ENCODE results near the gene CELA2A.

The CELA2A gene

GRCh38 chr1:15456313-15456954 is at the start of gene CELA2A:
Gene CELA2A (plus strand): TSS chr1:15456732. CDS start chr1:15456754, 22 bp downstream.
- DNase-seq: no peak

GRCh38 chr1:15407580-15407979 is 49.0 kb upstream of the CELA2A start:
- DNase-seq: peak in 2 of 14 donors; percentile 25 to 49

- DNase-seq: no peak
These were observed 47.6 kb upstream of the CELA2A start for GRCh38 chr1:15408890-15409387.

GRCh38 chr1:15409388-15410222 is 46.9 kb upstream of the CELA2A start, which contains the start of gene EFHD2:
Gene EFHD2 (plus strand): TSS chr1:15409888. CDS start chr1:15409972, 84 bp downstream.
- DNase-seq: peak in 11 of 14 donors; percentile 16 to 74 (median 52)

- no peak for DNase-seq
These were observed 46.2 kb upstream of the CELA2A start for GRCh38 chr1:15410223-15410883.

GRCh38 chr1:15410884-15411245 is 45.7 kb upstream of the CELA2A start:
- no peak for DNase-seq

- peak in 8 of 14 donors; percentile 10 to 61 (median 40) for DNase-seq
These were observed 44.9 kb upstream of the CELA2A start for GRCh38 chr1:15411593-15412137.

GRCh38 chr1:15412175-15412800 is 44.2 kb upstream of the CELA2A start:
- peak in 1 of 14 donors; percentile 43 for DNase-seq

GRCh38 chr1:15412843-15413242 is 43.7 kb upstream of the CELA2A start:
- peak in 6 of 14 donors; percentile 19 to 49 (median 39) for DNase-seq

GRCh38 chr1:15413563-15414444 is 42.7 kb upstream of the CELA2A start:
- DNase-seq: no peak

- DNase-seq: no peak
These were observed 42.0 kb upstream of the CELA2A start for GRCh38 chr1:15414445-15414983.

GRCh38 chr1:15417059-15417934 is 39.2 kb upstream of the CELA2A start:
- DNase-seq: peak in 8 of 14 donors; percentile 8 to 31 (median 18)

GRCh38 chr1:15418806-15419515 is 37.6 kb upstream of the CELA2A start:
- DNase-seq: no peak

- DNase-seq: no peak
These were observed 35.6 kb upstream of the CELA2A start for GRCh38 chr1:15420853-15421465.

- DNase-seq: no peak
These were observed 33.7 kb upstream of the CELA2A start for GRCh38 chr1:15422871-15423270.

- no peak for DNase-seq
These were observed 33.0 kb upstream of the CELA2A start for GRCh38 chr1:15423355-15424077.

GRCh38 chr1:15424146-15424667 is 32.3 kb upstream of the CELA2A start:
- DNase-seq: no peak

- DNase-seq: no peak
These were observed 31.6 kb upstream of the CELA2A start for GRCh38 chr1:15424981-15425380.

Data from C1 segment of cervical spinal cord (tissue), 14 donors.